HG02759 (cell line): ENCODE measurements around the gene SLC25A41.

ENCODE experiments used
- ATAC-seq: cut with Tn5 transposase; IDR thresholded peaks from one replicate; pipeline ENCODE4 v1.9.1; 2021; ENCODE audit warnings: mild to moderate bottlenecking, moderate library complexity; ENCODE audit not compliant: unreplicated experiment

SLC25A41 gene

DNA sequence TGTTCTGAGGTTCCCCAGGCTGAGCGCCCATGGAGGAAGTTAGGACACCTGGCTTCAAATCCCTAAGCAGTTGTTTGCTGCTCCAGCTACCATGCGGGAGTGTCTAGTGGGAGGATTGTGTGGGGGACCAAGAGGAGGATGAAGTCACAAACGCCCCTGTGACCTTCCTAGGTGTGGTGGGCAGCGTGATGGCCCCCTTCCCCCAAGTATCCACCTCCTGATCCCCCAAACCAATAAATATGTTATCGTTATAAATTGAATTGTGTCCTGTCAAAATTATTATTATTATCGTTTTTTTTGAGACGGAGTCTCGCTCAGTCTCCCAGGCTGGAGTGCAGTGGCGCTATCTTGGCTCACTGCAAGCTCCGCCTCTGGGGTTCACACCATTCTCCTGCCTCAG is at the start of gene SLC25A41:
Gene SLC25A41 (minus strand): TSS at position 101 of the 400 bp plus-strand sequence. CDS start 70 bp downstream, at position 31.
- ATAC-seq, result no peak

DNA sequence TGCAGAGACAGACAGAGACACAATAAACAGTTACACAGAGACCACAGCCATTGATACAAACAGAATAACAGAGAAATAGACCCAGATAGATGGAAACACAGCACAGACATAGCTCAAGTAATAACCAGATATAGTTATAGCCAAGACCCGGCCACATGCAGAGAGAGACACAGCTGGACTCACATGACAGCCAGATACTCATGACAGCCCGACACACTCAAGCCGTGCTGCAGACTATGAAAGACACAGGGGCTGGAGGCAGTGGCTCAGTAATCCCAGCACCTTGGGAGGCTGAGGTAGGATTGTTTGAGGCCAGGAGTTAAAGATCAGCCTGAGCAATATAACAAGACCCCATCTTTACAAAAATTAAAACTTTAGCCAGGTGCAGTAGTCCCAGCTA is 49.7 kb upstream of the SLC25A41 start:
- no peak for ATAC-seq

DNA sequence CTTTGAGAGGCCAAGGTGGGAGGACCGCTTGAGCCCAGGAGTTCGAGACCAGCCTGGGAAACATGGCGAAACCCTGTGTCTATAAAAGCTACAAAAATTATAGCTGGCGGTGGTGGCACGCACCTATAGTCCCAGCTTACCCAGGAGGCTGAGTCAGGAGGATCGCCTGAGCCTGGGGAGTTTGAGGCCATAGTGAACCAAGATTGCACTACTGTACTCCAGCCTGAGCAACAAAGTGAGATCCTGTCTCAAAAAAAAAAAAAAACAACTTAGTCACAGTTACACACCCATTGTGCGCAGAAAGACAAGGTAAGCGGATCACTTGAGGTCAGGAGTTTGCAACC is 48.8 kb upstream of the SLC25A41 start:
- ATAC-seq, result no peak

DNA sequence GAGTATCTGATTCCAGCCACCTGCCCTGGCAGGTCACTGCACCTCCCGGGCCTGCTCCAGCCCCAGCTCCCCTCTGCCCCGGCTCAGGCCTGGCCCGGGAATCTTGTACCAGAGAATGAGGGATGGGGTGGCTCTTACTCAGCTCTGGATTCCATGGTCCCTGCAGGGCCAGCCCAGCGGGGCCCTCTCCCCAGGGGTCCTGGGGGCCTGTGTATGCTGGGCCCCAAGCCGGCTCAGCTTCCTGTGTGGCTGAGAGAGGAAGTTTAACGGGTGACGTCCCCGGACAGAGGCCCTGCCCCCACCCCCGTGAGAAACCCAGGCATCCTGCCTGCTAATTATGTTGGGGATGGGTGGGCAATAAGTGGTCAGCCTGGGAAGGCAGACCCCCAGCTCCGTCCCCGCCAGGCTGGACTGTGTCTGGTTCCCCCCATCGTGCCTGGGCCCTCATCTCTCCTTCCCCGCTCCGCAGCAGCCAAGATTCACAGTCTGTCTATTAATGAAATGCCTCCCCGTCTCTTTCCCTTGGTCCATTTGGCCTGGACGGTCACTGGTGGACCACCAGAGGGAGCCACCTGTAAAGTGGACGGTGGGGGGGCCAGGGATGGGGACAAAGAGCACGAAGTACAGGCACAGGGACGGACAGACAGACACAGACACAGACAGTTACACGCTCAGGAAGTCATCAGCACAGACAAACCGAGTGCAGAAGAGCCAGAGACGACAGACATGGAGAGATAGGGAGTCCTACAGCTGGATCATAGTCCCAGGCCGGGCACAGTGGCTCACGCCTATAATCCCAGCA is 48.2 kb upstream of the SLC25A41 start, which contains the start of gene DENND1C:
Gene DENND1C (minus strand): TSS at position 247 of the 802 bp plus-strand sequence. CDS start 92 bp downstream, at position 155.
- peak; percentile 77 for ATAC-seq

DNA sequence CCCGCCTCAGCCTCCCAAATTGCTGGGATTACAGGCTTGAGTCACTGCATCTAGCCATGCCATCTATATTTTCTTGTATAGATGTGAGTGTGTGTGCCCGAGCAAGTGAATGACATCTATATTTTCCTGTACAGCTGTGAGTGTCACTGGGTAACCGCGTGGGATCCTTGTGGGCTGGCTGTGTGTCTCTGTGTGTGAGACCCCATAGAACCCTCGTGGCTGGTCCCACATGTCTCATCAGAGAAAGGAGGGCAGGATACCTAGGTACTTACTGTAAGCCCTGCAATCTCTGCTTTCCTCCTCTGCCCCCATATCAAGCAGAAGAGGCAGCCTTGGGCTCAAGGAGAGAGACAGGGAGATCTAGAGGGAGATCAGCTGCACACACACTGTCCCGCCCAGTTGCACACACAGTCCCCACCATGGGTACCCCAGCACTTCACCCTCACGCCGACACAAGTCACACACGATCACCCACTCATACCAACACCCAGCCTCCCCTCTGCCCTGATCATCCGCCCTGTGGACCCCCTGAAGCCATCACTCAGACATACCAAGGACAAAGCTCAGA is 47.4 kb upstream of the SLC25A41 start:
- no peak for ATAC-seq

DNA sequence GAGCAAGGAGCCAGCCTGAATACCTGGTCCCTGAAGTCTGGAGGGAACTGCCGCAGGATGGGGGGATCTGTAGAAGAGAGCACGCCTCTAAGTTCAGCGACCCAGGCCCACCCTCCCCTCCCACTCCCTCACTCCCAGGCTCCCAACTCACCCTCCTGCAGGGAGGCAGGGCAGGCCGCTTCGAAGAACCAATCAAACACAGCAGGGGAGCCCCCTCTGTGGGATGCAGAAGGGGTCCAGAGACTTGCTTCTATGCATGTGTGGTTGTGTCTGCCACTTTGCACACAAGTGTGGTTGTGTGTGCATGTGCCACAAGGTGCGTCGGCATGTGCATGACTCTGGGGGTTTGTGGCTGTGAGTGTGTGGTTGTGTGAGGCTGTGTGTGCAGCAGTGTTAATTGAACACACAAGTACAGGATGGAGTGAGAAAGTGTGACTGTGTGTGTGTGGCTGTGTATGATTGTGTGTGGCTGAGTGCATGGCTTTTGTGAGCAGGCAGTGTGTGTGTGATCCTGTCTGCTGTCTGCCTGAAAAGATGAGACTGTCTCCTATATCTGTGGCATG is 46.4 kb upstream of the SLC25A41 start:
- no peak for ATAC-seq

DNA sequence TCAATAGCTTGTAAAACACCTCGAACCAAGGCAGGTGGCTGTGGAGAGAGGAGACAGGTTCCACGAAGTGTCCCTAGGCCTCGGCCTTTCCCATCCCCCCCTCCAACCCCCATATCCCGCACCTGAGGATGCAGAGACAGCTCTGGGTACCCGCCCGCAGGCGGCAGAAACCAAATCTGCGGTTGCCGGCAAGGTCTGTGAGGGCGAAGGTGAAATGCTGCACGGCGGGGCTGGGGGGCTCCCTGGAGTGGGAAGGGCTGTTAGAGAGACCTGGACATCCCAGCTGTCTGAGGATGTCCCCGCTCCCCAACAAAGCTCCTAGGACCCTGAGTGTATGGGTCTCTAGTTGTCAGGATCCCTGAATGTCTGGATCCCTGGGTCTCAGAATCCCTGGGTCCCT is 45.3 kb upstream of the SLC25A41 start:
- no peak for ATAC-seq

DNA sequence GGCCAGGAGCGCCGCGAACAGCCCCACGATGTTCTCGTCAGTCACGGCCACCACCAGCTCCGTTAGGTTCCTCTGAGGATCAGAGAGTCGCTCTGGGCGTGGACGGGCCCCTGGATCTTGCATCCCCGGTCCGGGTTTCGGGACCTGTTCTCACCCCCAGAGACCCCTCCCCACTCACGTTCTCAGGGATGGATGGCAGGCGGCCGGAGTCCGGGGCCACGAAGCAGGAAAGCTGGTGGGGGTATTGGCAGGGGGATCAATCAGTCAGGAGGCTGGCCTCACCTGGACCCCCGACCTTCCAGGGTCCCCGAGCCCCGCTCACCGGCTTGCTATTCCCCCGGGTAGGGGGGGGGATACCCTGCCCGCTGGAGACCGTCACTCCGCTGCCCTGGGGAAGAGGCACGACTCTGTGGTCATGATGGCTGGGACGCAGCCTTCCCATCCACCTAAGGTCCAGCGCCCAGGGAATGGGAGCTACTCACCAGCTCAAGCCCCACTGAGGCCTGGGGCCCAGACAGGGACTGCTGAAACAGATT is 43.4 kb upstream of the SLC25A41 start:
- ATAC-seq, result no peak

DNA sequence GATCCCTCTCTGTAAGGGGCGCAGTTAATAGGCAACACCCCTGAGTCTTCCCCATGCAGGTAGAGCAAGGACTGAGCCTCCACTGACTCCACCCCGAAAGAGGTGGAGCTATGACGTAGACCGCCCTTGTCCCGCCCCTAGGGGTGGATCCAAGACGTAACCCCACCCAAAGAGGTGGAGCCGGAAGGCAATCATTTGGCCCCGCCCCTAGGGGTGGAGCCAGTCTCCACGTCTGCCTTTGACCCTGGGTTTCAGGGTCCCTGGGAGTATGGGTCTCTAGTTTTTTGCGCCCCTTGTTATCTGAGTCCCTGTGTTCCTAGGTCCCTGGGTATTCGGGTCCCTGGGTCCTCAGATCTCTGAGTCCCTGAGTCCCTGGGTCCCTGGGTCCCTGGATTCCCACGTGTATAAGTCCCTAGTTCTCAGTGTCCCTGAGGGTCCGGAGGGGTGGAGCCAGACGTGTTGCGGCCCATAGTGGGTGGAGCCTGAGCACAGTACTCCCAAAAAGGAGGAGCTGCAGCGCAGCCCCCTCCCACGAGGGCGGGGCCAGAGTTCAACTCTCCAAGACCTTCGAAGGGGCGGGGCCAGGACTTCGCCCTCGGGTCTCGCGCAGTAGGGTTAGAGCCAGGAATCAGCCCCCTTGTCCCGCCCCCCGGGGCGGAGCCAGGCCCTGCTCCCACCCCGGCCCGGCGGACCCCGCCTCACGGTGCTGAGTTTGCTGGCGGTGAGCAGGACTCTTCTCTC is 42.8 kb upstream of the SLC25A41 start:
- ATAC-seq, result no peak

DNA sequence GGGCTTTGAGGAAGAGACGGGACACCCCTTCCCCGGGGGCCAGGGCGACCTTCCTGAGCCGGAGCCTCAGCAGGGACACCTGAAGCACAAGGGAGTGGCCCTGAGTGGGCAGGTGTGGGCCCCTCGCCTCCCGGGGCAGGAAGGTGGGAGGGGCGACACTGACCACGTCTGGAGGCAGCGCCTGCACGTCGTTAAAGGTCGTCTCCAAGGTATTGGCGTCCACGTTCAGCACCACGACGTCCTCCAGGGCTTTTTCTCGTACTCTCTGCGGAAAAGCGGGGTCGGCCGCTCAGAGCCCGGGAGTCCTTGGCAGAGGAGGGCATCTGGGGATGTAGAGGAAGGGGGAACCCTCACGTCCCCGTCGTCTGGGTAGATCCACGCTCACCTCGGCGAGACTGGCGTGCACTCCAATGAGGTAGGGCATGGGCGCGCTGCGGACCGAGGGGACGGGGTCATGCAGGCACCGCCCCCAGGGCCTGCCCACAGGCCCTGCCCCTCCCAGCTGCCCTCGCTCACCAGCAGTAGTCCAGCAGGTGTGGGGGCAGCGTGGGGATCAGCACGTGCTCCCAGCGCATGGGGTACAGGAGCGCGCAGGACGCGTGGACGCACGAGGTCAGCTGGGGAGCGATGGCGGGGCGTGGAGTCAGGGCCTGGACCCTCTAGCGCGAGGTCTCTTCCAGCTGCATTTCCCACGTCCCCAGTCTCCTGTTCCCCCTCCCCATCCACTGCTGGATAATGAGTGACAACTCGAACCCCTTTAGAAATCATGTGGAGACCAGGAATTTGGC is 42.0 kb upstream of the SLC25A41 start:
- no peak for ATAC-seq

DNA sequence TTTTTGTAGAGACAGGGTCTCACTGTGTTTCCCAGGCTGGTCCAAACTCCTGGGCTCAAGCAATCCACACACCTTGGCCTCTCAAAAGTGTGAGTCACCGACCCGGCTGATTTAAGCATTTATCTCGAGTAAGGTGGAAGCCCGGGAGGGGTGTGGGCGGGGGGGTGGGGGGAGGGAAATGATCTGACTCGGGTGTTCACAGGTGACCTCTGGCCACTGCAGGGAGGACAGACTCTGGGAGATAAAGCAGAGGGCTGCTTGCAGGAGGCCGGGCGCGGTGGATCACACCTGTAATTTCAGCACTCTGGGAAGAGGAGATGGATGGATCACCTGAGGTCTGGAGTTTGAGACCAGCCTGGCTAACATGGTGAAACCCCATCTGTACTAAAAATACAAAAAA is 40.1 kb upstream of the SLC25A41 start:
- no peak for ATAC-seq

DNA sequence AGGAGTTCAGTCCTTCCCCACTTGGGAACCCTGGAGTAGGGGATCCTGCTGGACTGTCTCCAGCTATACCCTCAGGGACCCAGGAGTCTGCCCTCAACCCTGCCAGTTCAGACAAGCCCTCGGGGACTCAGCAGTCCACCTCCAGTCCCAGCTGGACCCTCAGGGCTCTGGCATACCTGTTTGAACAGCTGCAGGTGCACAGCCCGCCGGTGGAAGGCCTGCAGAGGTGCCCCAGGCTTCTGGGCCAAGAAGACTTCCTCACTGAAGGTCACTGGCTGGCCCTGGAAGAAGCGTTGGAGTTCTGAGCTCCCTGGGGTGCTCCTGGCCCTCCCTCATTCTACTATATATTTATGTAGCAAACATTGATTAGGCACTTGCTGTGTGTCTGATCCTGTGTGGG is 39.1 kb upstream of the SLC25A41 start:
- no peak for ATAC-seq

DNA sequence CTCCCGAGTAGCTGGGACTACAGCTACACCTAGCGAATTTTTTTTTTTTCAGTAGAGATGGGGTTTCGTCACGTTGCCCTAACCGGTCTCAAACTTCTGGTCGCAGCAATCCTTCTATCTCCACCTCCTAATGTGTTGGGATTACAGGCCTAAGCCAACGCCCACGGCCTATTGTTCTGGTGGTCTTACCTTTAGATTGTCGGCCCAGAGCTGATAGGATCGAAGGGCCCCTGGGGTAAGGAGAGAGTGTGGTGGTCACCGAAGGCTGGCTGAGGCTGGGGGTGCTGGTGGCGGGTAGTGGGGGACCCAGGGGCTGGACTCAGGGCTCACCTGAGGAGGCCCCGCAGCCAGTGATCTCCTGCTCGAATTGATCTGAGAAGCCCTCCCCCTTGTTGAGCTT is 37.5 kb upstream of the SLC25A41 start:
- no peak for ATAC-seq

DNA sequence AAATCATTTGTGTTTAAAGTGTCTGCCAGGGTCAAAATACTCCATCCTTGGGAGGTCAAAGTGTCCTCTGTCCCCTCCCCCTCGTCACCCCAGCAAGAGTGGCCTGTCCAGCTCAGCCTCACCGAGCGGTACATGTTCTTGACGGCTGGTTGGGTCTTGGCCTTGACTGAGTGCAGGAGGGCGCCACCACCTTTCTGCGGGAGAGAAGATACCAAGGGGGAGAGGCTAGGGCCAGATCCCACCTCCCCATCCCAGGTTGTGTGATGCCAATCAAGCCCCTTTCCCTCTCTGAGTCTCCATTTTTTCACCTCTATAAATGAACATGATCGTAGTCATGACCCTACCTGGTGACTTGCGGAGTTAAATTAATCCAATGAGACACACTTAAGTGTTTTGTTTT is 36.6 kb upstream of the SLC25A41 start:
- no peak for ATAC-seq

DNA sequence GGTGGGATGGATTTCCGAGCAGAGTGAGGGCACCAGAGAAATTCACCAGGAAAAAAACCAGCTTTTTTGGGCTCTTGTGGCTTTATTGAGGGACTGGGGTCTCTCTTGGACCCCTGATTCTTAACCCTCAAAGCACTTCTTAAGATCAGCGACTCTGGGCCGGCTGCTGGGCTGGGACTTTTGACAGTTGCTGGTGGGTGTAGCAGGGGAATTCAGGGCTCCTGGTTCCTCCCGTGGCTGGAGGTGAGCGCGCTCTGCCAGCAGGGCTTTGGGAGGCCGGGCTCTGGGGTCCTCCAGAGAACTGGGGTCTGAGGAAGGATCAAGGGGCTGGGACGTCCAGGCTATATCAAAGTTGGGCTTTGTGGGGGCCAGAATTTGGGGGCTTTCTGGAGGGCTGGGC is 33.8 kb upstream of the SLC25A41 start:
- no peak for ATAC-seq

DNA sequence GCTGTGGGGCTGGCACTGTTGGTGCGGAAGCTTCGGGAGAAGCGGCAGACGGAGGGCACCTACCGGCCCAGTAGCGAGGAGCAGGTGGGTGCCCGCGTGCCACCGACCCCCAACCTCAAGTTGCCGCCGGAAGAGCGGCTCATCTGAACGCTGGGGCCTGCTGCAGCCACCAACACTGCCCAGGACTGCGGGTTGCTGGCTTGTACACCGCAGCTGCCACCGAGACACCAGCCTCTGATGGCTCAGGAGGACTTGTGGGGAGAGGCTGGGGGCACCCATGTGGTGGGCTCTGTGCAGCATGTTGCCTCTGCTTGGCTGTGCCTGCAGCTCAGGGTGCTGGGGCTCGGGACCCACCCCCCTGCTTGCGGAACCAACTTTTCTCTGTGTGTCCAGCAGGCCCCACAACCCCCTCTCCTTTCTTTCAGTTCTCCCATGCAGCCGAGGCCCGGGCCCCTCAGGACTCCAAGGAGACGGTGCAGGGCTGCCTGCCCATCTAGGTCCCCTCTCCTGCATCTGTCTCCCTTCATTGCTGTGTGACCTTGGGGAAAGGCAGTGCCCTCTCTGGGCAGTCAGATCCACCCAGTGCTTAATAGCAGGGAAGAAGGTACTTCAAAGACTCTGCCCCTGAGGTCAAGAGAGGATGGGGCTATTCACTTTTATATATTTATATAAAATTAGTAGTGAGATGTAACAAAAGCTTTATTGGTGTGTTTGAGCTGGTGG is 33.1 kb upstream of the SLC25A41 start:
- ATAC-seq, result no peak

DNA sequence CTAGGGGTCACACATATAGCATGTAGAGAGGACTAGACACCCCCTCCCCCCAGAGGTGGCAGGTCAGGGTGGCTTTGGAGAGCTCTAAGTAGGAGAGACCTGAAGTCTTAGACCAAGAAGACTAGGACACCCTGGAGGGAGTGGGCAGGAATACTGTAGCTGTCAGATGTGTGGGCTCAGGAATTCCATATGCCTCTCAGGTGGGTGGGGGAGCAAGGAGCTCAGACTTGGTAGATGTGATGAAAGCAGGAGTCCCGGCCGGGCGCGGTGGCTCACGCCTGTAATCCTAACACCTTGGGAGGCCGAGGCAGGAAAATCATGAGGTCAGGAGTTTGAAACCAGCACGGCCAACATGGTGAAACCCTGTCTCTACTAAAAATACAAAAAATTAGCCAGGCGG is 32.1 kb upstream of the SLC25A41 start:
- no peak for ATAC-seq

DNA sequence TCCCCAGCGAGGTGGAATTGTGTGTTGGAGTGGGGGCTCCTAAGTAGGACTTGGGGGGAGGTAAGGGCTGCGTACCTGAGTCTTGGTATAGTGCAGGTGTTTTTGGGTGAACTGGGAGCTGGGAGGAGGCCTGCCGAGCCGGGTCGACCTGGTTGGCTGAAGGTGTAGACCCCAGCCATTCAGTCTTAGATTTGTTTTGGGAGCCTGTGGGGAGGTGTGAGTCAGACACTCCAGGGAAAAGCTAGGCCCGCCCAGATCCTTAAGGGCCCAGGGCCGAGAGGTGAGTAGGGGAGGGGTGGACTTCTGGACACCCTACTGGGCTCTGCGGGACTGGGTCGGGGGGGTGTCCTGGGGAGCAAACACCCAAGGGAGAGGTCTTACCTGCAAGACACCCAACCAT is 31.4 kb upstream of the SLC25A41 start:
- ATAC-seq, result no peak

DNA sequence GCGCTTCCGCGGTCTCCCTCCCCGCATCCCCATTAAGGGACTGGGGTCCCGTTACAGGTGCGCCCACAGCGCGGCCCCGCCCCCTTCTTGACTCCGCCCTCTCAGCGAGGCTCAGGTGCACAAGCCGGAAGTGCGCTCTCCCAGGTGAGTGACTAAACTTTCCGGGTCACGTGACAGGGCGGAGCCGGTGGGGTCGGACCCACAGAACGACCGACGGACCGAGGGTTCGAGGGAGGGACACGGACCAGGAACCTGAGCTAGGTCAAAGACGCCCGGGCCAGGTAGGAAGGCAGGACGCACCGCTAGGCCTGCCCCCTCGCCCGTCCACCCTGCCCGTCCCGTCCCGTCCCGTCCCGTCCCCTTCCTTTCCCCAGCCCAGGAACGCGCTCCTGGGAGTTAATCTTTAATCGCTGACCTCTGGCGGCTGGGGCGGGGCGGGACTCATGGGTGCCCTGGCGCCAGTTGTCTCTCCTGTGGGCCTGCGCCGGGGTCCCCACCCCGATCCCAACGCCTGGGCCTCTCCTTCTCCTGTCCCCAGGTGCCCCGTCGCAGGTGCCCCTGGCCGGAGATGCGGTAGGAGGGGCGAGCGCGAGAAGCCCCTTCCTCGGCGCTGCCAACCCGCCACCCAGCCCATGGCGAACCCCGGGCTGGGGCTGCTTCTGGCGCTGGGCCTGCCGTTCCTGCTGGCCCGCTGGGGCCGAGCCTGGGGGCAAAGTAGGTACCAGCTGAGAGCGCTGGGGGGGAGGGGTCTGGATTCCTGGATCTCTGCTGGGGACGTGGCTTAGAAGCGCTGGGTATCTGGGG is 30.7 kb upstream of the SLC25A41 start, which contains the start of gene CRB3:
Gene CRB3 (plus strand): TSS at position 202 of the 804 bp plus-strand sequence. CDS start 431 bp downstream, at position 633.
- ATAC-seq, result no peak
